Stimulated activated effector memory CD8-positive, alpha-beta T cell treated with anti-CD3 and anti-CD28 coated beads, Interleukin-12 subunit alpha, Interleukin-12 subunit beta, amount 100 ng/mL, for 72 hours (primary cell): Measurements from ENCODE around the gene MBOAT2.
A peak's percentile ranks its signal among the peaks of the same experiment; 100 is the strongest.

Experiments used
- ATAC-seq: fragments of 150-1000 bp; cut with Tn5 transposase; 2 replicates; pipeline ENCODE4 v1.10.0; 2021
- DNase-seq, 2 donors: peaks; one replicate each; pipeline ENCODE4 v3.0.0; 2021 to 2022; ENCODE audit warnings: low spot score in 2 of 2
- H3K27ac Mint-ChIP-seq: one replicate; pipeline ENCODE4 v1.8.0; 2022; ENCODE audit warnings: mild to moderate bottlenecking, mixed read lengths
- H3K36me3 Mint-ChIP-seq: one replicate; pipeline ENCODE4 v1.8.0; 2022; ENCODE audit warnings: mild to moderate bottlenecking, mixed read lengths
- H3K4me1 Mint-ChIP-seq: one replicate; pipeline ENCODE4 v1.8.0; 2022; ENCODE audit warnings: mixed read lengths
- H3K4me3 Mint-ChIP-seq: one replicate; pipeline ENCODE4 v1.8.0; 2022; ENCODE audit warnings: mild to moderate bottlenecking, mixed read lengths
- H3K9me3 Mint-ChIP-seq: one replicate; pipeline ENCODE4 v1.8.0; 2022; ENCODE audit warnings: mixed read lengths

MBOAT2 gene

DNA sequence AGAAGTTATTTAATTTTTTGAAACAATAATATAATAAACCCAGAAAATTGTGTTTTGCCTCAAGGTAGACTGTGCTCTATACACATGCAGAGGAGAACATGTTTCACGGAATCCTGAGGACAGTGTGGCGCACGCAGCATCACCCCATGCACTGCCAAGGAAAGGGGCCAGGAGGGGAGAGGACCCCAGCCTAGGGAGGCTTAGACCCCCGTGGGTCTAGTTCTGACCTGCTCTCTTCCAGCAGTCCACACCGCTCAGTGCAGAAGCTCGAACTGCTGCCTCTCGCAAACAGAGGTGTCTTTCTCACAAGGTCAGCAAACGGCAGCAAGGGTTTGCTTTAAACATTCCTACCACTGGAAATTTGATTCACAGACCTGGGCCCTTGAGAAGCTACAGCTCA lies 114.5 kb downstream of the MBOAT2 start:
- Mint-ChIP-seq H3K9me3 (no peaks in the 10 kb centered on the region), H3K27ac (no peak overlapping the region), H3K4me1 (no peaks in the 10 kb centered on the region), H3K4me3 (no peak overlapping the region), H3K36me3 (no peaks in the 10 kb centered on the region)
- DNase-seq (peak in 1 of 2 donors; percentile 20), ATAC-seq (no peak)

DNA sequence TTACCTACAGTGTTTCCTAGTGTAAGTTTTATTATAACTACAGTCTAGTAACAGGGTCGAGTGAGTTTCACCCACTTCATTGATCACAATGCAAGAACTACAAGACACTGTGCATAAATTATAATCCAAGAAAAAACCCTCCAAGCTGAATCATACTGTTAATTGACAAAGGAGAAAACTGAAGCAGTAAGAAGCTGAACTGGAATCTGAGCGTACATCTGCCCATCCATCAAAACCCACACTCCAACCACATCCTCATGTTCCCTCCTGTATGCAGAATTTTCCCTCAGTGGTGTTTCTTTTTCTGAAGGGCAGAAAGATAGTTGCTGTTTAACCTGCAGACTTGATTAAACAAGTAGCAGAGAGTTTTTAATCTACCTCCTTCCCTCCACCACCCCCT lies 116.6 kb downstream of the MBOAT2 start:
- H3K9me3 Mint-ChIP-seq, result no peaks in the 10 kb centered on the region
- no peak overlapping the region for H3K27ac Mint-ChIP-seq
- DNase-seq (no peak), ATAC-seq (no peak)
- H3K4me1 Mint-ChIP-seq, result no peaks in the 10 kb centered on the region
- no peak overlapping the region for H3K4me3 Mint-ChIP-seq
- no peaks in the 10 kb centered on the region for H3K36me3 Mint-ChIP-seq

DNA sequence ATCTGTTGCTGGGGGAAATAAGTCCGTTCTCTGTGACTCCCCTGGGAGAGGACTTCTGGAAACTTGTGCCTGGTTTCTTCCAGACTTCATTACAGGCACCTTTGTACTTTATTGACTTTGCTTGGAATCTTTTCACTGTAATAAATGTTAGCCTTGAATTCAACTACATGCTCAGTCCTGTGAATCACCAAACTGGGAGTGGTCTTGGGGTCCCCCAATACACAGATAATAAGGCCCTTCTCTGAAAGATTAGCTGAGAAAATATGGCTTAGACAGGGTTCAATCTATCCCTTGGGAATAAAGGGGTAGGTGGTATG lies 117.3 kb downstream of the MBOAT2 start:
- ATAC-seq, result no peak
- Mint-ChIP-seq H3K9me3 (no peaks in the 10 kb centered on the region), H3K27ac (no peak overlapping the region)

DNA sequence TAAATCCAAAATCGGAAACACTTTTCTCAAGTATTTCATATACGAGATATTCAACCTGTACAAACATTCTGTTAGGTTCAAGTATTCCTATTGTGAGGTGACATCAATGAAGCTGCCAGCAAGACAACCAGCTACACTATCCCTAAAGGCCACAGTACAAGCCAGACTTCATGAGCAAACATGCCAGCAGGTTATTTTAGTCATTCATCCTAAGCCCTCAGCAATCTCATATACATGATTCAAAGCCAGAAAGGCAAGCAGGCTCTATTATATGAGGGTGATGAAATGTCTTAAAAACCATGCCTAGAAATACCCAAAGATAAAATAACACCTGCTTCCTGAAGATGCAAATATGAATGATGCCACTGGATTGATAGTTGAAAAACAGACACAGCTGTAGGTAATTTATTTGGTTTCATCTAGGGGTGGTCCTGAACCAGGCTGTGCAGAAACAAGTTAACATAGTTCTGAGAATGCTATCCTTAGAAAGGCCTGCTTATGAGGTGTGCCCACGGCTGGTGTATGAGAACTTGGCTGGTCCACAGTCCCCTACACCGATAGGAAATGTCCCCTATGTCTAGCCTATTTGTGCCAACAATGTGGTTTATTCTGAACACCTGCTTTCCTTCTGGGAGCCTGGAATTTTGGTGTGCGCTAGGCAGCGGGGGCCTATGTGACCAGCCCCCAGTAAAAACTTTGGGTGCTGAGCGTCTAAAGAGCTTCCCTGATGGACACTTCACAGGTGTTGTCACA lies 117.9 kb downstream of the MBOAT2 start:
- no peak overlapping the region for H3K4me3 Mint-ChIP-seq
- H3K4me1 Mint-ChIP-seq, result no peaks in the 10 kb centered on the region
- no peak for DNase-seq
- ATAC-seq, result no peak
- H3K9me3 Mint-ChIP-seq, result no peaks in the 10 kb centered on the region
- no peak overlapping the region for H3K27ac Mint-ChIP-seq
- H3K36me3 Mint-ChIP-seq, result no peaks in the 10 kb centered on the region

More for the DNA sequence above, 117.3 kb downstream of the MBOAT2 start:
- Mint-ChIP-seq H3K4me3 (no peak overlapping the region), H3K36me3 (no peaks in the 10 kb centered on the region), H3K4me1 (no peaks in the 10 kb centered on the region)
- peak in 1 of 2 donors; percentile 22 for DNase-seq

DNA sequence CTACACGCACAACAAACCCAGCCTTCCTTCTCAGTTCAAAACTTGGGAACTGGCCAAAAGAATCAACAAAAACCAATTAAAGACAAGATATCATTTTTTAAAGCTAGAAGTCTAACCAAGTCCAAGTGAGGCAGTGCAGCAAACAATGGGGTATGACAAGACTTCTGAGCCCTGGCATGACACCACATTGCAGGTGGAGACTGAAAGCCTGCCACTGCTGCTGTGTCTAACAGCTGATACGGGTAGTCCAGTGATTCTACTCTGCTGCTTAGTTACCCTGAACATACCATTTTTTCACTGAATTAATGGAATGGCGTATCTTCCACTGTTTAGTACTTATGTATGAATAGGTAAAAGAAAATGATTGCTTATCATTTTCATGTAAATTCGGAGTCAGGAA lies 118.7 kb downstream of the MBOAT2 start:
- H3K4me1 Mint-ChIP-seq, result no peaks in the 10 kb centered on the region
- ATAC-seq (no peak), DNase-seq (no peak)
- H3K36me3 Mint-ChIP-seq, result no peaks in the 10 kb centered on the region
- no peak overlapping the region for H3K4me3 Mint-ChIP-seq
- H3K9me3 Mint-ChIP-seq, result no peaks in the 10 kb centered on the region
- no peak overlapping the region for H3K27ac Mint-ChIP-seq

DNA sequence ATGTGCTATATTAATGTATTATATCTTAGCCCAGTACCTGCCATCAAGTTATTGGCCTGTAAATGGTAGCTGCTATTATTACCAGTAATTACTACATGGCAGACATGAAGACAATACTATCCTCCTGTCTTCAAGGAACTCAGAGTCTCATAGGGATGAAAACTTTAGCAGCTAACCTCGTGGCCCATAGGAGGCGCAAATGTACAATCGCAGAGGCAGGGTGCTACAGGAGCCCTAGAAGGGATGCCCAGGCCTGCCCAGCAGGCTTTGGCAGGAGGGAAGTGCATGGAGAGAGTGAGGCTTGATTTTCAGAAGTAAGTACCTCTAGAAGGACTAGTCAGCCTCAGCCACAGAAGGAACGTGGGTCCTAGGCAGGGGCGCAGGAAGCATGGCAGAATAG lies 121.4 kb downstream of the MBOAT2 start:
- H3K36me3 Mint-ChIP-seq, result no peaks in the 10 kb centered on the region
- ATAC-seq (no peak), DNase-seq (no peak)
- H3K9me3 Mint-ChIP-seq, result no peaks in the 10 kb centered on the region
- no peaks in the 10 kb centered on the region for H3K4me1 Mint-ChIP-seq
- H3K4me3 Mint-ChIP-seq, result no peak overlapping the region
- no peak overlapping the region for H3K27ac Mint-ChIP-seq

DNA sequence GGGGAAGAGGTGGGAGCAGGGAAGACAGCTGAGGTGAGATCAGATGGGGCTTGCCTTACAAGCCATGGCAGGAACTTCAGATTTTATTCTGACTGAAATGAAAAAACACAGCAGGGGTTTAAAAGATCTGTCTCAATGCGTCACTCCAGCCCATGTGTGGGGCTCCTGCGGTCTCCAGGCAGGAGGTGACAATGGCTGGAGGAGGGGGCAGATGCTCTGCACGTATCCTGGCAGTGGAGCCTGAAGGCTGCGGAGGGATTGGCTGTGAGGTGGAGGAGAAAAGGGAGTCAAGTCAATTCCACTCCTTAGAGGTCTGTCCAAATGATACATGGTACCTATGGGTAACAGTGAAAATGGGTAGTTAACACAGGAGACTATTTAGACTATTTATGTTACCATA lies 125.6 kb downstream of the MBOAT2 start:
- DNase-seq, result no peak
- H3K27ac Mint-ChIP-seq, result no peak overlapping the region
- H3K4me3 Mint-ChIP-seq, result no peak overlapping the region
- H3K36me3 Mint-ChIP-seq, result no peaks in the 10 kb centered on the region
- H3K4me1 Mint-ChIP-seq, result no peaks in the 10 kb centered on the region
- no peak for ATAC-seq
- H3K9me3 Mint-ChIP-seq, result no peaks in the 10 kb centered on the region

DNA sequence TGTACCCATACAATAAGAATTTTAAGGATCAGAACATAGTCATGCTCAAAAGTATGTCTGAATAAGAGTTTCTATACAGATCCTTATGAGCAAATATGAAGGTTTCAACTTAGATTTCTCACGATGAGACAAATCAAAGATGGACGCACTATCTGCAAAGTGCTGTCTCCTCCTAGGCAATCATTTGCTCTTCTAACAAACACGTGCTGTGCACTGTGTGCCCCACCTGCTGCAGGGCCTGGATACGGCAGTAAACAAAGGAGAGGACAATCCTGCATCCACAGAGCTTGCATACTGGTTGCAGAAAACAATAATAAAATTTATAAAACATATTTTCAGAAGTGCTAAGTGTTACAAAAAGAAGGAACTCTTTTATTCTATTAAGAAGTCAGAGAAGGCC lies 126.2 kb downstream of the MBOAT2 start:
- no peaks in the 10 kb centered on the region for H3K9me3 Mint-ChIP-seq
- no peak overlapping the region for H3K27ac Mint-ChIP-seq
- no peak overlapping the region for H3K4me3 Mint-ChIP-seq
- DNase-seq (no peak), ATAC-seq (no peak)
- no peaks in the 10 kb centered on the region for H3K4me1 Mint-ChIP-seq
- H3K36me3 Mint-ChIP-seq, result no peaks in the 10 kb centered on the region

DNA sequence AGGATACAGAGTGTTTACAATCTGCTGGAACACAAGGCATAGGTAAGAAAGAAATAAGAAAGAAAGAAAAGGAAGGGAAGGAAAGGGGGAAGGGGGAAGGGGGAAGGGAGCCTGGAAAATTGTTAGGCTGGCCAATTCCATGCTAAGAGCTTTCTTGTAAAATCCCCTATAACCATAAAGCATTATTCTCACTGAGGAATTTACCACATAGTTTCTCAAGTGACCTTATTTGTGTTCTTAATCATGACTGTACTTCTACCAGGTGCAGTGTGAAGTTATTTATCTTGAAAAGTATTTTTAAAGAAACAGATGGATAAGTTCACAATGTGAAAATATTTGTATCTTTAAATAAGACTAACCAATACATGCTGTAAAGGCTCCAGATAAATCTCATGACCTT lies 126.9 kb downstream of the MBOAT2 start:
- no peak for DNase-seq

DNA sequence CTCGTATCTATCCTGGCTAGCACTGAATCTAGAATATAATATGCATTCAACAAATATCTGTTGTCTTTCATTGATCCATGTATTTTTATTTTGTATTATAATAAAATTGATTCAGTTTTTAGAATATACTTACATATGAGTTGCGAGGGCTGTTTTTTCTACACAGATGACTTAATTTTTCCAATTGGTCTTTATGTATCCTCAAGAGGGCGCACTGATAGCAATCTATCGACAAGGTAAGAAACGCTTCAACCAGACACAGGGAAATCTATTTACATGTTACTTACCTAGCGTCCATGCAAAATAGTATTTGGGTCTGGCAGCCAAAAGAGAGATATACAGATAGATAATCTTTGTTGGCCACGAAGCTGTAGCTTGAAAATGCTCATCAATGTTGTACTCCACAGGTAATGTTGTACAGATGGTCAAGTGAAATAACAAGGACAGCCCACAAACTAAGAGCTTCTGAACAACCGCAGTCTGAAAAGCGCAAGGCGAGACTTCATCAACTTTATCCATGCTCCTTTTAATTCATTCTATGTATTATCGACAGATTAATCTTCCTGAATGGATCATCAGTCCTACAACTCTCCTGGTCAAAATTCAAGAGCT lies 130.6 kb downstream of the MBOAT2 start:
- no peaks in the 10 kb centered on the region for H3K4me1 Mint-ChIP-seq
- ATAC-seq, result no peak
- H3K27ac Mint-ChIP-seq, result no peak overlapping the region
- DNase-seq, result no peak
- H3K36me3 Mint-ChIP-seq, result no peaks in the 10 kb centered on the region
- H3K4me3 Mint-ChIP-seq, result no peak overlapping the region
- H3K9me3 Mint-ChIP-seq, result no peaks in the 10 kb centered on the region

More for the DNA sequence above, 126.9 kb downstream of the MBOAT2 start:
- Mint-ChIP-seq H3K36me3 (no peaks in the 10 kb centered on the region), H3K4me3 (no peak overlapping the region), H3K27ac (no peak overlapping the region), H3K4me1 (no peaks in the 10 kb centered on the region), H3K9me3 (no peaks in the 10 kb centered on the region)
- ATAC-seq, result no peak

DNA sequence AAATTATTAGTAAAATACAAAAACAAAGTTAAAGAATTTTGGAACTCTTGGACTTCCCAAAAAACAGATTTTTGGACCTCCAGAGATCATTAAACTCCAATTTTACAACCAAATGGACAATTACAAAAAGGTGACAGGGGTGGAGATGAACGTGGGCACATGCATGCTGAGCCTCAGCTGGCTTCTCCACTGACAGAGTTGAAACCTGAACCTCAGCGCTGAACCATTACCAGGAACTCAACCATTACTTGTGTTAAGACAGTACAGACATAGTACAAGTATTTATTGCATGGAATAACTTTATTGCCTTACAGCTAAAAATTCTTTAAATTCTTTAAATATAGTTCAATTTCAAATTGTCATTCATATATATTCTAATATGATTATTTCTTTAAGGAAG lies 133.0 kb downstream of the MBOAT2 start:
- Mint-ChIP-seq H3K9me3 (no peaks in the 10 kb centered on the region), H3K27ac (no peak overlapping the region), H3K4me1 (no peaks in the 10 kb centered on the region), H3K4me3 (no peak overlapping the region), H3K36me3 (no peaks in the 10 kb centered on the region)
- DNase-seq (no peak), ATAC-seq (no peak)

DNA sequence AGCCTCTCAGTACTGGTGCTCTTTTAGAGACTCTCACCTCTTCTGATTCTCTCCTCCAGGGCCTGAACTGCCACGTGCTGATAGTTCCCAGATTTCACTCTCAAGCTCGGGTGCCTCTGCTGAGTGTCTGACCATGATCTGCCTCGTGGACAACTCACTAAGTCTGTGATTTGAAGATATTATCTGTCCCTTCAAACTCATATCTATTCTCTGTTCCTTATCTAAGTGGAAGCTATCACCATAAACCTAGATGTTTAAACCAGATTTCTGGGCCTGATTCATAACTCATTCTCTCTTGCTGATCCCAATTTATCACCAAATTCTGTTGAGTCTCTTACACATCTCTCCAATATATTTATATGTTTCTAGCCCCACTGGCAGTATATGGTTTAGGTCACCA lies 136.1 kb downstream of the MBOAT2 start:
- Mint-ChIP-seq H3K36me3 (no peaks in the 10 kb centered on the region), H3K4me1 (no peaks in the 10 kb centered on the region), H3K27ac (no peak overlapping the region), H3K9me3 (no peaks in the 10 kb centered on the region), H3K4me3 (no peak overlapping the region)
- no peak for ATAC-seq
- DNase-seq, result no peak

DNA sequence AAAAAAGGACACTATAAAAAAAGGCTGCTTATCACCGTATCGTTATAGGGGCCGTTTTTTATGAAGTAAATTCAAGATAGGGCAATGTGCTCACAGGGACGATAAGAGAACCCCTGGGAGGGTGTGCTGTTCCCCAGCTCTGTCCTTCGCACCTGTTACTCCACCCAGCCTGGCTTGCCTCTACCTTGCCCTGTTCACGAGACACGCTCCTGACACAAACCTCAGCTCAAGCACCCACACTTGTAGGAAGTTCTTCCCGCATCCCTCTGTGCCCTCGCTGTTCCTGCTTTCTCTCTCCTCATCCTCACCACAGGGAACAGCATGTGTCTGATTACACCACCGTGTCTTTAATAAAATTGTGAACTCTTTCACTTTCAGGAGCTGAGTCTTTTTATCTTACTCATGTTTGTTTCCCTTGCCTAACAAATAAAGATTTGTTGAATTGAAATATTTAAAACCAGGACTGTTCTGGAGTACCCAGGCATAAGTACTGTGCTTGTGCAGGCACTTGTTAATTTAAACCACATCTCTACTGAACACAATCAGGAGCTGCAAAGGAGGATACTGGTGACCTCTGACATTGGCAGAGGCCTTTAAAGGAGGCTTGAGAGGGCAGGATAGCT lies 140.0 kb downstream of the MBOAT2 start:
- Mint-ChIP-seq H3K9me3 (no peaks in the 10 kb centered on the region), H3K27ac (no peak overlapping the region)
- ATAC-seq, result no peak

DNA sequence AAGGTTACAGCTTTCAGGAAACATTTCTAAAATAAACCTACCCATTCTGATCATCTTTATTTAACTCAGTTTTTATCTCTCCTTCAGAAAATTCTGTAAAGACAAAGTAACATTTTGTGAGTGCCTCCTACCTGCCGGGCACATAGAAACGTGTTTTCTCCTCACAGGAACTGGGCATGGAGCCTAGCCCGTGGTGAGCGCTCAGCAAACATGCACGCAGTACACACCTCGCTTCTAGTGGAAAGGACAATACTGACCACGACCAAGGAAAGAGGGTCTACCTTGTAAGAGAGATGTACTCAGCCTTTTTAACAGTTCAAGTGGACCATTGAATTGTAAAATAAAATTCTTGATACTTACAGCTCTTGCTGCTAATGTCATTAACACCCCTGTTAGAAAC lies 141.3 kb downstream of the MBOAT2 start:
- Mint-ChIP-seq H3K4me3 (no peak overlapping the region), H3K27ac (no peak overlapping the region), H3K36me3 (no peaks in the 10 kb centered on the region), H3K4me1 (no peaks in the 10 kb centered on the region), H3K9me3 (no peaks in the 10 kb centered on the region)
- ATAC-seq (no peak), DNase-seq (no peak)

More for the DNA sequence above, 140.0 kb downstream of the MBOAT2 start:
- Mint-ChIP-seq H3K4me3 (no peak overlapping the region), H3K4me1 (no peaks in the 10 kb centered on the region), H3K36me3 (no peaks in the 10 kb centered on the region)
- DNase-seq, result no peak

DNA sequence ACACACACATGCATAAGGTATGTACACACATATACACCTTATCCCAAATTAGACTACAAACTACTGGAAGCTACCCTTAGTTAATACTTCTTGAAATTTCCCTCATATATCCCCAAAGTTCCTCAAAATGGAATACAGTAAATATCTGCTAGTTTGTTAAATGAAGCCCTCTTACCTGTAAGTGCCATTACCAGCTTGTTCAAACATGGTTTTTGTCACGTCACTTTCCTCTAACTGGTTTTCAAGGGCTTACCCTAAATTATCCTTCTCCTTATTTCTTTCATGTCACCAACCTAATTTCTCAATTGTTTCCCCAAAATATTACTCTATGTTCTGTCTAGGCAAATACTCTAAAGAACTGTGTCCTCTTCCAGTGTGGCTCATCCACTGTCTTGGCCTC lies 141.7 kb downstream of the MBOAT2 start:
- Mint-ChIP-seq H3K4me1 (no peaks in the 10 kb centered on the region), H3K9me3 (no peaks in the 10 kb centered on the region), H3K27ac (no peak overlapping the region), H3K36me3 (no peaks in the 10 kb centered on the region), H3K4me3 (no peak overlapping the region)
- ATAC-seq (no peak), DNase-seq (no peak)

DNA sequence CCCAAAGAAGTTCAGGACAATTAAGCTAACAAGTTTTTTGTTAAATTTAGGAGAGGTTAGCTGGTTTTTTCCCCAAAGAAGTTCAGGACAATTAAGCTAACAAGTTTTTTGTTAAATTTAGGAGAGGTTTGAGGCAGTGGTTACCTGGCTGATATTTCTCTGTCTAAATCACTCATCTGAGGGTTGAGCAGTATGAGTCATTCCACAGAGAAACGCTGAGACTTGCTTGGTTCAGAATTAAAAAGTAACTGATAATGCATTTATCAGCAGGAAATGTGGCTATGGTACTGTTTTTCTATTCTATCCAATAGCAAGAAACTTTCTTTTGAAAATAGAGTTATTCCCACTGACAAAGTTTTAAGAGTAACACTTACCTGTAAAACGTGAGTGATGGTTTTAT lies 143.2 kb downstream of the MBOAT2 start:
- H3K4me3 Mint-ChIP-seq, result no peak overlapping the region
- ATAC-seq (peak; percentile 76), DNase-seq (no peak)
- no peaks in the 10 kb centered on the region for H3K36me3 Mint-ChIP-seq
- no peaks in the 10 kb centered on the region for H3K4me1 Mint-ChIP-seq
- no peak overlapping the region for H3K27ac Mint-ChIP-seq
- no peaks in the 10 kb centered on the region for H3K9me3 Mint-ChIP-seq
